Neural cell (in vitro differentiated cells): ENCODE results near the gene IL15. TPM values are rescaled to one million over a fixed set of nuclear protein-coding genes. Genes with fewer than 3 reads are reported as not detected.

Experiments
- H2AFZ ChIP-seq: fragments of 200-600, 300-800 bp; sonication (generic), shearing (Covaris generic); 2 replicates; pipeline ENCODE4 v1.6.0; 2014; ENCODE audit warnings: low read depth, mild to moderate bottlenecking, antibody characterized with exemption, low read length, moderate library complexity
- H3F3A ChIP-seq: fragments of 200-600 bp; shearing (Covaris generic); 2 replicates; pipeline ENCODE4 v1.6.1; 2016; ENCODE audit warnings: mild to moderate bottlenecking, moderate library complexity, mixed read lengths, antibody characterized with exemption, low read length; ENCODE audit not compliant: insufficient read depth, poor library complexity, severe bottlenecking
- H3K27ac ChIP-seq: fragments of 200-600, 300-800 bp; sonication (generic), shearing (Covaris generic); 2 replicates; pipeline ENCODE4 v1.5.1; 2014; ENCODE audit warnings: mild to moderate bottlenecking, low read length, moderate library complexity
- H3K27me3 ChIP-seq: fragments of 300-800, 200-600 bp; sonication (generic), shearing (Covaris generic); 2 replicates; pipeline ENCODE4 v1.6.0; 2014; ENCODE audit warnings: mild to moderate bottlenecking, low read depth, low read length, moderate library complexity; ENCODE audit not compliant: insufficient read depth
- H3K36me3 ChIP-seq: fragments of 300-800, 200-600 bp; sonication (generic), shearing (Covaris generic); 2 replicates; pipeline ENCODE4 v1.5.1; 2014; ENCODE audit warnings: mild to moderate bottlenecking, antibody characterized with exemption, low read length, moderate library complexity; ENCODE audit not compliant: insufficient read depth
- H3K4me2 ChIP-seq: fragments of 300-800, 200-600 bp; sonication (generic), shearing (Covaris generic); 2 replicates; pipeline ENCODE4 v1.6.0; 2014; ENCODE audit warnings: mild to moderate bottlenecking, low read length
- H3K4me3 ChIP-seq: fragments of 300-800, 200-600 bp; sonication (generic), shearing (Covaris generic); 2 replicates; pipeline ENCODE4 v1.5.1; 2014; ENCODE audit warnings: mild to moderate bottlenecking, low read length, moderate library complexity
- H3K79me2 ChIP-seq: fragments of 200-600 bp; shearing (Covaris generic); replicated peaks from 2 replicates; pipeline ENCODE4 v1.6.0; 2014; ENCODE audit warnings: mild to moderate bottlenecking, low read length, moderate library complexity; ENCODE audit not compliant: insufficient read depth
- H3K9ac ChIP-seq: fragments of 300-800, 200-600 bp; sonication (generic), shearing (Covaris generic); 2 replicates; pipeline ENCODE4 v1.6.1; 2016; ENCODE audit warnings: mild to moderate bottlenecking, low read length, mixed read lengths
- H3K9me2 ChIP-seq: fragments of 200-600 bp; shearing (Covaris generic); 2 replicates; pipeline ENCODE4 v1.6.1; 2016; ENCODE audit warnings: mild to moderate bottlenecking, low read length, mixed read lengths; ENCODE audit not compliant: insufficient read depth
- H3K9me3 ChIP-seq: fragments of 200-600, 300-800 bp; sonication (generic), shearing (Covaris generic); 2 replicates; pipeline ENCODE4 v1.6.1; 2016; ENCODE audit warnings: mild to moderate bottlenecking, mixed run types, low read length, moderate library complexity, mixed read lengths
- H4K20me1 ChIP-seq: fragments of 200-600 bp; shearing (Covaris generic); 2 replicates; pipeline ENCODE4 v1.6.1; 2016; ENCODE audit warnings: mild to moderate bottlenecking, mixed run types; ENCODE audit not compliant: insufficient read depth
- CTCF ChIP-seq: fragments of 450-650 bp; IDR thresholded peaks from 2 replicates; pipeline ENCODE4 v1.5.1; 2014; ENCODE audit warnings: antibody characterized with exemption, mild to moderate bottlenecking, moderate library complexity; ENCODE audit not compliant: poor library complexity, severe bottlenecking
- EP300 ChIP-seq: fragments of 450-650 bp; conservative IDR thresholded peaks from 2 replicates; pipeline ENCODE4 v1.6.1; 2014; ENCODE audit warnings: antibody characterized with exemption, mild to moderate bottlenecking, moderate library complexity; ENCODE audit not compliant: poor library complexity, severe bottlenecking
- EZH2 ChIP-seq: fragments of 200-600, 300-800 bp; shearing (Covaris generic), sonication (generic); IDR thresholded peaks from 2 replicates; pipeline ENCODE4 v1.6.1; 2014; ENCODE audit warnings: antibody characterized with exemption, low read length, borderline replicate concordance, mild to moderate bottlenecking; ENCODE audit not compliant: insufficient read depth, poor library complexity, severe bottlenecking
- MXI1 ChIP-seq: fragments of 450-650 bp; conservative IDR thresholded peaks from 2 replicates; pipeline ENCODE4 v1.6.1; 2014; ENCODE audit warnings: antibody characterized with exemption, mild to moderate bottlenecking; ENCODE audit not compliant: poor library complexity, severe bottlenecking
- POLR2AphosphoS5 ChIP-seq: IDR thresholded peaks from 2 replicates; pipeline ENCODE4 v1.6.1; 2012
- RAD21 ChIP-seq: fragments of 450-650 bp; conservative IDR thresholded peaks from 2 replicates; pipeline ENCODE4 v1.6.1; 2014; ENCODE audit warnings: antibody characterized with exemption, mild to moderate bottlenecking, moderate library complexity
- REST ChIP-seq: IDR thresholded peaks from 2 replicates; pipeline ENCODE4 v1.6.1; 2012; ENCODE audit warnings: borderline replicate concordance
- SMC3 ChIP-seq: fragments of 450-650 bp; conservative IDR thresholded peaks from 2 replicates; pipeline ENCODE4 v1.6.1; 2014; ENCODE audit warnings: antibody characterized with exemption, mild to moderate bottlenecking, moderate library complexity; ENCODE audit not compliant: poor library complexity
- TAF1 ChIP-seq: IDR thresholded peaks from 2 replicates; pipeline ENCODE4 v1.6.1; 2012; ENCODE audit warnings: low read depth
- polyA plus RNA-seq: library from polyadenylated mRNA; depleted of rRNA; stranded (reverse); fragments of >200 nt; gene quantifications from 2 replicates; pipeline ENCODE4 v1.2.3, GENCODE V29; 2014

IL15 gene
- polyA plus RNA-seq, 1 donor from 2014 or later, result not detected

- TF ChIP-seq RAD21 (no peak), POLR2AphosphoS5 (no peak), SMC3 (no peak), REST (no peak), MXI1 (no peak), EP300 (no peak), CTCF (no peak), TAF1 (no peak), EZH2 (no peak)
- Histone ChIP-seq H3K4me2 (no peak overlapping the region), H3K9me3 (no peaks in the 10 kb centered on the region), H3F3A (no peaks in the 10 kb centered on the region), H3K79me2 (no peaks in the 10 kb centered on the region), H3K4me3 (no peak overlapping the region), H3K27ac (no peak overlapping the region), H4K20me1 (no peaks in the 10 kb centered on the region), H3K9ac (no peak overlapping the region), H3K36me3 (no peaks in the 10 kb centered on the region), H2AFZ (no peak overlapping the region), H3K27me3 (no peaks in the 10 kb centered on the region), H3K9me2 (no peaks in the 10 kb centered on the region)
These were observed 21.9 kb downstream of the IL15 start for GRCh38 chr4:141658309-141658708.

GRCh38 chr4:141659539-141659938 is 23.2 kb downstream of the IL15 start:
- Histone ChIP-seq H2AFZ (no peak overlapping the region), H3K79me2 (no peaks in the 10 kb centered on the region), H3K4me2 (no peak overlapping the region), H3K4me3 (no peak overlapping the region), H3F3A (no peaks in the 10 kb centered on the region), H4K20me1 (no peaks in the 10 kb centered on the region), H3K9ac (no peak overlapping the region), H3K27ac (no peak overlapping the region), H3K36me3 (no peaks in the 10 kb centered on the region), H3K27me3 (no peaks in the 10 kb centered on the region), H3K9me3 (no peaks in the 10 kb centered on the region), H3K9me2 (no peaks in the 10 kb centered on the region)
- TF ChIP-seq TAF1 (no peak), EZH2 (no peak), SMC3 (no peak)

- Histone ChIP-seq H3K4me2 (no peak overlapping the region), H3K9me2 (no peaks in the 10 kb centered on the region), H4K20me1 (no peaks in the 10 kb centered on the region), H3K27ac (no peak overlapping the region), H3F3A (no peaks in the 10 kb centered on the region), H3K9ac (no peak overlapping the region), H3K36me3 (no peaks in the 10 kb centered on the region), H3K27me3 (no peaks in the 10 kb centered on the region), H2AFZ (no peak overlapping the region), H3K9me3 (no peaks in the 10 kb centered on the region), H3K79me2 (no peaks in the 10 kb centered on the region), H3K4me3 (no peak overlapping the region)
- TF ChIP-seq EZH2 (no peak), MXI1 (no peak), EP300 (no peak), TAF1 (no peak), SMC3 (no peak), RAD21 (no peak), POLR2AphosphoS5 (no peak), REST (no peak), CTCF (no peak)
These were observed 24.5 kb downstream of the IL15 start for GRCh38 chr4:141660880-141661279.
